Measurements from ENCODE around the gene PLAU. TPM values are rescaled to one million over a fixed set of nuclear protein-coding genes. Genes with fewer than 3 reads are reported as not detected.

The PLAU gene
- total and polyA plus RNA-seq, 9 of the 15 experiments (the other 6 are each of a cell fraction or from before 2014, with no cell fraction given), result 2.1 to 16.9 (median 3.3) TPM

DNA sequence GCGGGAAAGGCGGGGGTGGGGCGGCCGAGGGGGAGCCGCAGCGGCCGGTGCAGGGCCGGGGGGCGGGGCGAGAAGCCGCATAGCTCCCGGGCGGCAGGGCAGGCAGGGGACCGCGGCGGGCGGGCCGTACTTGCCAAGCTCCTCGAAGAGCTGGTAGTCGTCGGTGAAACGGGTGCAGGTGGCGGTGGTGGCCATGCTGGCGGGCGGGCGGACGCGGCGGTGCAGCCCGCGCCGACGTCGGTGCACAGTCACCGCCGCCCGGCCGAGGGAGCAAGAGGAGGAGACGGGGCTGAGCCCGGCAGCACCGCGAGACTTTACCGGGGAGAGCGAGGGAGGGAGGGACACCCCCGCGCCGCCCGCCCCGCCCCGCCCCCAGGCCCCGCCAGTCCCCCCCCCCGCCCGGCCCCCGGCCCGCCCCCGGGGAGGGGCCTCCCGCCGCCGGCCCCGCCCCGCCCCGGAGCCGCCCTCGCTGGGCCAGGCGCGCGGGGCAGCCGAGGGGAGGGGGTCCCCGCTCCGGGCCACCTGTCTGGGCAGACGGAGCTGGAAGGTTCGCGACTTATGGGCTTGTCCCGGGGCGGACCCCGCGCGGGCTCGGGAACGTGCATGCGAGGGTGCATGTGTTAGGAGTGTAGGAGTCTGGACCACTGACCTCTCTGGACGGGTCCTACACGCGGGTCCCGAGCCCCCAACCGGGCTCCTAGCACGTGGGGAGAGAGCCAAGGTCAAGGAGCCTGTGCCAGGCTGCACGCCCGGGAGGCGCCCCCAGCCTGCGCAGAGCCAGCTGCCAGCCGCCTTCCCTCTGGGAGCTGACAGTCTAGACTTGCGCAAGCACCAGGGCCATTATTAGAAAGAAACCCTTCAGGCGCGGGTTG lies 36.4 kb upstream of the PLAU start, which contains the start of gene CAMK2G (continued):
- TF ChIP-seq HMGXB4 (CRISPR knock-in tag; IDR thresholded peaks at IDR 0.05) (0 out of 2 replicates have a peak, but pooled peaks have one; percentile 48), E2F3 (CRISPR knock-in tag; IDR thresholded peaks at IDR 0.05) (peak; percentile 8; the same call in 1 of the 2 replicates), SMC3 (conservative IDR thresholded peaks at IDR 0.05; ENCODE audit: insufficient read depth, low read depth, low read length) (no peak), TAF1 (IDR thresholded peaks at IDR 0.05; ENCODE audit: control insufficient read depth, extremely low read depth, insufficient read depth, low read length, severe bottlenecking) (peak; percentile 65), HDAC8 (tag; IDR thresholded peaks at IDR 0.05) (no peak), GABPB1 (CRISPR knock-in tag; IDR thresholded peaks at IDR 0.05) (peak; percentile 64), ATF3 (IDR thresholded peaks at IDR 0.05) (peak; percentile 40; the same call in 1 of the 2 replicates), ATF3 (CRISPR knock-in tag; conservative IDR thresholded peaks at IDR 0.05) (no peak), RBFOX2 (IDR thresholded peaks at IDR 0.05; ENCODE audit: low read depth, low read length) (peak; percentile 85), NR2C2 (CRISPR knock-in tag; IDR thresholded peaks at IDR 0.05) (0 out of 2 replicates have a peak, but pooled peaks have one; percentile 22), NR2C2 (tag; IDR thresholded peaks at IDR 0.05) (no peak), NR4A1 (CRISPR knock-in tag; IDR thresholded peaks at IDR 0.05) (0 out of 2 replicates have a peak, but pooled peaks have one; percentile 50), NR4A1 (tag; IDR thresholded peaks at IDR 0.05) (no peak), CBX1 (IDR thresholded peaks at IDR 0.05; ENCODE audit: low read depth) (0 out of 2 replicates have a peak, but pooled peaks have one; percentile 42), RNF219 (CRISPR knock-in tag; IDR thresholded peaks at IDR 0.05) (no peak), NONO (IDR thresholded peaks at IDR 0.05; ENCODE audit: low read depth in 2 of 2, low read length in 1 of 2) (peak in 1 of 2 experiments; percentile 52; a peak in 2 of 4 replicates)
- TF ChIP-seq, protein P1, sequence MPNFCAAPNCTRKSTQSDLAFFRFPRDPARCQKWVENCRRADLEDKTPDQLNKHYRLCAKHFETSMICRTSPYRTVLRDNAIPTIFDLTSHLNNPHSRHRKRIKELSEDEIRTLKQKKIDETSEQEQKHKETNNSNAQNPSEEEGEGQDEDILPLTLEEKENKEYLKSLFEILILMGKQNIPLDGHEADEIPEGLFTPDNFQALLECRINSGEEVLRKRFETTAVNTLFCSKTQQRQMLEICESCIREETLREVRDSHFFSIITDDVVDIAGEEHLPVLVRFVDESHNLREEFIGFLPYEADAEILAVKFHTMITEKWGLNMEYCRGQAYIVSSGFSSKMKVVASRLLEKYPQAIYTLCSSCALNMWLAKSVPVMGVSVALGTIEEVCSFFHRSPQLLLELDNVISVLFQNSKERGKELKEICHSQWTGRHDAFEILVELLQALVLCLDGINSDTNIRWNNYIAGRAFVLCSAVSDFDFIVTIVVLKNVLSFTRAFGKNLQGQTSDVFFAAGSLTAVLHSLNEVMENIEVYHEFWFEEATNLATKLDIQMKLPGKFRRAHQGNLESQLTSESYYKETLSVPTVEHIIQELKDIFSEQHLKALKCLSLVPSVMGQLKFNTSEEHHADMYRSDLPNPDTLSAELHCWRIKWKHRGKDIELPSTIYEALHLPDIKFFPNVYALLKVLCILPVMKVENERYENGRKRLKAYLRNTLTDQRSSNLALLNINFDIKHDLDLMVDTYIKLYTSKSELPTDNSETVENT (CRISPR knock-in tag; IDR thresholded peaks at IDR 0.05), result peak; percentile 71
- TF ChIP-seq, protein P2, sequence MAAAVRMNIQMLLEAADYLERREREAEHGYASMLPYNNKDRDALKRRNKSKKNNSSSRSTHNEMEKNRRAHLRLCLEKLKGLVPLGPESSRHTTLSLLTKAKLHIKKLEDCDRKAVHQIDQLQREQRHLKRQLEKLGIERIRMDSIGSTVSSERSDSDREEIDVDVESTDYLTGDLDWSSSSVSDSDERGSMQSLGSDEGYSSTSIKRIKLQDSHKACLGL (CRISPR knock-in tag; IDR thresholded peaks at IDR 0.05; ENCODE audit: borderline replicate concordance, poor library complexity, severe bottlenecking), result peak; percentile 37

Data from K562 (cell line).